ENCODE data around the gene FAM78B.

The FAM78B gene

DNA sequence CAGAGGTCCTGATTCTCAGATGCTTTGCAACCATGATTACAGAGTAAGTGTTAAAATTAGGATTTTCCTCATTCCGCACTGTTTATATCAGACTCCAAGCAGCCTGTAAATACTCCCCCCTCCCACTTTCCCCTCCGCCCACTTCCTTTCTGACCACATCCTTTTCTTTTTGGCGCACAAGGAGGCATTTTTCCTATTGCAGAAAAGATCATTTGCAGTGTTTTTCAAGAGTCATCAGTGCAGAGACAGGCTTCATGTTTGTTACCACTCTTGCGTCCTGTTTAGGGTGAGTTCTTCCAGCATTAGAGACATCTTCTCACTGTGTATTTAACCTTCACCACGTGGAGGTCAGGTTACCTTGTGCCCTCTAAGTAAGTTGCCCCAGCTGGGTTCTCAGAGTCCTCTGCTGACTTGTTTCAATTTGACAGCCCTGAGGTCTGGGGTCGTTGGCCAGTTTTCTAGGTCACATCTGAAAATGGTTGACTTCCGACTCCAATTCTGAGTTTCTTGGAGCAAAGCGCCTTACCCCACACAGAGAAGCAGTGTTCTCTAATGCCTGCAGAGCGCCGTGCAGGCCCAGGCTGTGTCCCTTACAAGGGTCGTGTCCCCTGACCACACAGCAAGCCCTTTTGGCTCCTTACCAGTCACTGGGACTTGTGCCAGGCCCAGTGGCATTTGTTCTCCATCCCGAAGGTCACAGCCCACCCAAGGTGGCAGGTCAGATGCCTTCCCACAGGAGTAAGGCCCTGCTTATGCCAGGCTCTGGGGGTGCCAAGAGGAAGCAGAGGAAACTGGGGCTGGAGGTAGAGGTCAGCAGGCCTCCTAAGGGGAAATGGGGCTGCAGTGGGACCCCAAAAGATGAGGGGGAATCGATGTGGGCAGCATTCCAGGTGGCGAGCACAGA is 85.6 kb downstream of the FAM78B start:
- Histone ChIP-seq H3K27ac (ENCODE audit: low read depth, low read length) (no peak overlapping the region), H3K27me3 (ENCODE audit: control insufficient read depth in 1 of 2, insufficient read depth in 2 of 2, low read length in 2 of 2) (no peaks in the 10 kb centered on the region), H3K9ac (ENCODE audit: low read depth in 1 of 2, low read length in 2 of 2) (no peak overlapping the region), H3K9me3 (ENCODE audit: control insufficient read depth in 1 of 2, low read length in 2 of 2) (no peaks in the 10 kb centered on the region), H3K4me1 (ENCODE audit: control insufficient read depth in 1 of 2, insufficient read depth in 2 of 2, low read length in 2 of 2) (peaks cover 0 to 5% of the 10 kb centered on the region in 2 donors), H3K4me3 (ENCODE audit: low read depth in 1 of 2, low read length in 2 of 2) (no peak overlapping the region), H3K36me3 (ENCODE audit: control insufficient read depth in 1 of 2, insufficient read depth in 2 of 2, low read length in 2 of 2) (no peaks in the 10 kb centered on the region)

DNA sequence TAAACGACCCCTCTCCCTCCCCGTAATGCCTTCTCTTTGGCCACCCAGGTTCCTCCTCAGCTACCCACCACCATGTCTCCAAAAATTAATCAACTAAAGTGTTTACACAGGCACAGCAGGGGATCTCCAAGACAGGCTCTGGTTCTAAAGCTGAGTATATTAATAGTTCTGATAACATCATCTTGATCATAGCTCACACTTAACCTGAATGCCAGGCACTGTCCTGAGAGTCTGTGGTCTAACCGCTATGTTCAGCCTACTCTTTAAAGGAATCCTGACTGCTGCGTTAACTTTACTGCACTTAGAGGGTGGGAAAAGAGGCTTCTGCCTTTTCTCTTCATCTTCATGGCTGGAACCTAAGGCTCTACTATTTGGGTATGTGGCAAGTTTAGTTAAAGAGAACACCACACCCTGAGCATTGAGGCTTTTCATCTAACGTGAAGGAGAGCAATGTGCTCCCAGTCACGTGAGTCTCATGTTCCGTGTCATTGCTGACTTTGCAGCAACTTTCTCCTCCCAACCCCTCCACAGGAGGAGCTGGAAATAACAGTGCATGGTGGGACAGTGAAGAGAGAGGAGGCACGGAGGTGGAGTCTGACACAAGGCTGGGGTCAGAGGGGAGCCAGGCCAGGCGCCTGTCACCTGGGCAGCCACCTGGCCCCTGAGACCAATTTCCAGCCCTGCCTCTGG is 86.4 kb downstream of the FAM78B start:
- no peak overlapping the region for H3K27ac ChIP-seq (ENCODE audit: low read depth, low read length)
- H3K4me3 ChIP-seq (ENCODE audit: low read depth in 1 of 2, low read length in 2 of 2) = no peak overlapping the region
- H3K36me3 ChIP-seq (ENCODE audit: control insufficient read depth in 1 of 2, insufficient read depth in 2 of 2, low read length in 2 of 2) = no peaks in the 10 kb centered on the region
- H3K4me1 ChIP-seq (ENCODE audit: control insufficient read depth in 1 of 2, insufficient read depth in 2 of 2, low read length in 2 of 2) = peaks cover 0 to 5% of the 10 kb centered on the region in 2 donors
- no peaks in the 10 kb centered on the region for H3K27me3 ChIP-seq (ENCODE audit: control insufficient read depth in 1 of 2, insufficient read depth in 2 of 2, low read length in 2 of 2)
- no peak overlapping the region for H3K9ac ChIP-seq (ENCODE audit: low read depth in 1 of 2, low read length in 2 of 2)
- H3K9me3 ChIP-seq (ENCODE audit: control insufficient read depth in 1 of 2, low read length in 2 of 2) = no peaks in the 10 kb centered on the region

DNA sequence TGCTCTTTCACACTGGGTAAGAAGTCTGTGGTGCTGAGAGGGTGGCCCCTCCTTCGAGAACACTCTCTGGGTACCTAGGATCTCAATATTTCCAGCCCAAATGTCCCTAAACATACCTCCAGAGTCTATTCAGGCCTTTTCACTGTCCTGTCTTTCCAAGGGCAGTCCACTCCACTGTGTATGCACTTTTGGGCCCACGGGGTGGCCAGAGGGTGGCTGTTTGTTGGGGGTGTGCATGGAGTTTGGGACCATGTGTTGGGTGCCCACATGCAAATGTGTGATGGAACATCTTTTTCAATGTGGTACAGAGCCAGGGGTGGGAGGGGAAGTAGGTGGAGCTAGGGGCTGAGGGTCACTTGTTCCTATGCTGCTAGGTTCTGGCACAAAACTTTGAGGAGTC is 87.5 kb downstream of the FAM78B start:
- Histone ChIP-seq H3K9ac (ENCODE audit: low read depth in 1 of 2, low read length in 2 of 2) (no peak overlapping the region), H3K27ac (ENCODE audit: low read depth, low read length) (no peak overlapping the region)

DNA sequence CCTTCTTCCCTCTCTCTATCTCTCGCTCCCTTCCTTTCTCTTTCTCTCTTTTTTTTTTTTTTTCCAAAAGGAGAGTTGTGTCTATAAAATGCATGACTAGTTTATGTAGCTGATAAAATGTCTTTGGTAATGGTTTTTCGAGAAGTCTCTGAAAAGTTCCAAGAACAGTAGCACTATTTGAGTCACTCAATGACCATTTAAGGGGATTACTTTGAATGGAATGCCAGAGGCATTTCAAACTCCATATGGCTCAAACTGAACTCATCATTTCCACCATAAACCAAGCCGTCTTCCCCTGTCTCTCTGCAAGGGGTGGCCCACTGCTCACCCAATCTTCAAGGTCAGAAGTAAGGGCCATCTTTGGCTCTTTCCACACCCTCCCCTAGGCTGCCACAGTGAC is 93.3 kb downstream of the FAM78B start:
- H3K27me3 ChIP-seq (ENCODE audit: control insufficient read depth in 1 of 2, insufficient read depth in 2 of 2, low read length in 2 of 2) = no peaks in the 10 kb centered on the region
- H3K4me1 ChIP-seq (ENCODE audit: control insufficient read depth in 1 of 2, insufficient read depth in 2 of 2, low read length in 2 of 2) = no peaks in the 10 kb centered on the region
- H3K9ac ChIP-seq (ENCODE audit: low read depth in 1 of 2, low read length in 2 of 2) = no peak overlapping the region
- no peak overlapping the region for H3K27ac ChIP-seq (ENCODE audit: low read depth, low read length)
- H3K4me3 ChIP-seq (ENCODE audit: low read depth in 1 of 2, low read length in 2 of 2) = no peak overlapping the region
- no peaks in the 10 kb centered on the region for H3K9me3 ChIP-seq (ENCODE audit: control insufficient read depth in 1 of 2, low read length in 2 of 2)
- H3K36me3 ChIP-seq (ENCODE audit: control insufficient read depth in 1 of 2, insufficient read depth in 2 of 2, low read length in 2 of 2) = no peaks in the 10 kb centered on the region

More for the DNA sequence above, 87.5 kb downstream of the FAM78B start:
- H3K9me3 ChIP-seq (ENCODE audit: control insufficient read depth in 1 of 2, low read length in 2 of 2) = no peaks in the 10 kb centered on the region
- no peak overlapping the region for H3K4me3 ChIP-seq (ENCODE audit: low read depth in 1 of 2, low read length in 2 of 2)
- no peaks in the 10 kb centered on the region for H3K36me3 ChIP-seq (ENCODE audit: control insufficient read depth in 1 of 2, insufficient read depth in 2 of 2, low read length in 2 of 2)
- no peaks in the 10 kb centered on the region for H3K27me3 ChIP-seq (ENCODE audit: control insufficient read depth in 1 of 2, insufficient read depth in 2 of 2, low read length in 2 of 2)
- H3K4me1 ChIP-seq (ENCODE audit: control insufficient read depth in 1 of 2, insufficient read depth in 2 of 2, low read length in 2 of 2) = peaks cover 0 to 5% of the 10 kb centered on the region in 2 donors

DNA sequence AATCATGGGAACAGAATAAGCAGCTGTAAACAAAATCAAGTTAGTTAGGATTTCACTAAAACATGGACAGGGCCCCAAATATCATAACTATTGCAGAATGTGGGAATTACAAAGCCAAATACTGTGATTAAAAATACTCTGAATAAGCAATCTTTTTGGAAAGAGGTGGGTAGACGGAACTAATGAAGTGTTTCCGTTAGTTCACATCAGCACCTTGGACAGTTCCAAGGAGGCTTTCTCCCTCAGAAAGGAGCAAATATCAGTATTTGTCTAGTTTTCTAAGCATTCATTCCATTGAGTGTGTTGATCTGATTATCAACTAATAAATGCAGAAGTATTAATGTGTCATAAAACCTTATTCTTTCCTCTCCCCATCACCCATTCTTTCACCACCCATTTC is 97.4 kb downstream of the FAM78B start:
- Histone ChIP-seq H3K4me1 (ENCODE audit: control insufficient read depth in 1 of 2, insufficient read depth in 2 of 2, low read length in 2 of 2) (no peaks in the 10 kb centered on the region), H3K4me3 (ENCODE audit: low read depth in 1 of 2, low read length in 2 of 2) (no peak overlapping the region), H3K9me3 (ENCODE audit: control insufficient read depth in 1 of 2, low read length in 2 of 2) (no peaks in the 10 kb centered on the region), H3K27ac (ENCODE audit: low read depth, low read length) (no peak overlapping the region), H3K9ac (ENCODE audit: low read depth in 1 of 2, low read length in 2 of 2) (no peak overlapping the region), H3K36me3 (ENCODE audit: control insufficient read depth in 1 of 2, insufficient read depth in 2 of 2, low read length in 2 of 2) (no peaks in the 10 kb centered on the region), H3K27me3 (ENCODE audit: control insufficient read depth in 1 of 2, insufficient read depth in 2 of 2, low read length in 2 of 2) (no peaks in the 10 kb centered on the region)

DNA sequence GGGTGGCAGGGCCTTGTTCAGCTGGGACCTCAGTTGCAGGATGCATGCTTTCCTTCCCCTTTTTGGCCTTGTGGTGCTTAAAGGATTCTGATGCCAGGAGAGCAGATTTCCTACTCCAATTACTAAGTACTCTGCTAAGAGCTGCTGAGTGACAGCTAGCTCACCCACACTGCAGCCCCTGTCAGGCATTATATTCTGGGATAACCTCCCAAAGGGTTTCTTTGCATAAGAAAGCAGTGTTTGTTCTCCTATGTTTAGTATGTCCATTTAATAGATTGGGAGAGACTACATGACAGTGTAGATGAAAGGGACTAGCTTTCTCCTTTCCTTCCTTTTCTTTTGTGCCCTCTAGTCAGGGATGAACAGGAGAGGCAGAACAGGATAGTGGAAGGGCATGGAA is 100.7 kb downstream of the FAM78B start:
- Histone ChIP-seq H3K27ac (ENCODE audit: low read depth, low read length) (no peak overlapping the region), H3K9me3 (ENCODE audit: control insufficient read depth in 1 of 2, low read length in 2 of 2) (no peaks in the 10 kb centered on the region), H3K27me3 (ENCODE audit: control insufficient read depth in 1 of 2, insufficient read depth in 2 of 2, low read length in 2 of 2) (no peaks in the 10 kb centered on the region), H3K4me1 (ENCODE audit: control insufficient read depth in 1 of 2, insufficient read depth in 2 of 2, low read length in 2 of 2) (no peaks in the 10 kb centered on the region), H3K9ac (ENCODE audit: low read depth in 1 of 2, low read length in 2 of 2) (no peak overlapping the region), H3K36me3 (ENCODE audit: control insufficient read depth in 1 of 2, insufficient read depth in 2 of 2, low read length in 2 of 2) (no peaks in the 10 kb centered on the region), H3K4me3 (ENCODE audit: low read depth in 1 of 2, low read length in 2 of 2) (no peak overlapping the region)

DNA sequence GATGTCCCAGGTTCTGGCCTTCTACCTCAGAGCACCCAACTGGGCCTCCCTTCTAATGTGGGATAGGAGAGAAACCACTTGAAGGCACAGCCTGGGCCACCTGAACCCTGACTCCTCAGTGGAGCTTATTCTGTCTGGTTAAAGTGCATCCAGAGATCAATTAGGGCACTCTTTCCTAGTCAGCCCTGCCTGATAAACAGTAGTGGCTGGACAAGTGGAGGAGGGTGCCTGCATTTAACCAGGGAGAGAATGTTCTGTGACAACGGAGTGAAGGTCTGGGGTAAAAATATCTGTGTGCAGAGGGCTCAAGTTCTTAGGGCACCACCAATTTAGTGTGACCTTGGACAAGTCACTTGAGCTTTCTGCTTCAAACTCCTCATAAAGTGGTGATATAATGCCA is 101.8 kb downstream of the FAM78B start:
- Histone ChIP-seq H3K9me3 (ENCODE audit: control insufficient read depth in 1 of 2, low read length in 2 of 2) (no peaks in the 10 kb centered on the region), H3K27ac (ENCODE audit: low read depth, low read length) (no peak overlapping the region), H3K4me1 (ENCODE audit: control insufficient read depth in 1 of 2, insufficient read depth in 2 of 2, low read length in 2 of 2) (no peaks in the 10 kb centered on the region), H3K36me3 (ENCODE audit: control insufficient read depth in 1 of 2, insufficient read depth in 2 of 2, low read length in 2 of 2) (no peaks in the 10 kb centered on the region), H3K9ac (ENCODE audit: low read depth in 1 of 2, low read length in 2 of 2) (no peak overlapping the region), H3K4me3 (ENCODE audit: low read depth in 1 of 2, low read length in 2 of 2) (no peak overlapping the region), H3K27me3 (ENCODE audit: control insufficient read depth in 1 of 2, insufficient read depth in 2 of 2, low read length in 2 of 2) (no peaks in the 10 kb centered on the region)

DNA sequence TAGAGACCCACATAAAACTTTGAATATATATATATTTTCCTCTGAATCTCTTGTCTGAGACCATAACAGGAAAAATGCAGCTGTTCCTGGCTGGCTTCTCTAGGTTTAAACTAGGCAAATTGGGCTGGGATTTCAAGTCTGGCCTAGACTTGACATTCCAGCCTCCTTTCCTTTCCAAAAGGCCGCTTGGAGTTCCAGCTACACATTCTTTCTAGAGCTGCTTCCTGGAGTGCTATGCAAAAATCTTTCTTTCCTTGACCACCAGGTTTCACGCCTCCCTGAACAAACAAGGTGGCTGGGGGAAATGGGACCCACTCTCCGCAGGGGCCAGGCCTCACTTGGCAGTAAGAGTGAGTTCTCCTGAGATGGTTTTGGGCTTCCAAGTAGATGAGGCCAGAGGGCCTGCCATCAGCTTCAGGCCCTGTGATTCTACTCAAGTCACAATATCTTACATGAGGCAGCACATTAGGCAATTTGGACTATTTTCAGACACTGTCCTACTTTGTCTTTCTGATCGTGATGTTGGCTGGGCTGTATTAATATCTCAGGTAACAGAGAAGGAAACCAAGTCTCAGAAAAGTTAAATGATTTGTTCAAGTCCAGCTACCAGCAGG is 102.4 kb downstream of the FAM78B start:
- no peaks in the 10 kb centered on the region for H3K9me3 ChIP-seq (ENCODE audit: control insufficient read depth in 1 of 2, low read length in 2 of 2)

DNA sequence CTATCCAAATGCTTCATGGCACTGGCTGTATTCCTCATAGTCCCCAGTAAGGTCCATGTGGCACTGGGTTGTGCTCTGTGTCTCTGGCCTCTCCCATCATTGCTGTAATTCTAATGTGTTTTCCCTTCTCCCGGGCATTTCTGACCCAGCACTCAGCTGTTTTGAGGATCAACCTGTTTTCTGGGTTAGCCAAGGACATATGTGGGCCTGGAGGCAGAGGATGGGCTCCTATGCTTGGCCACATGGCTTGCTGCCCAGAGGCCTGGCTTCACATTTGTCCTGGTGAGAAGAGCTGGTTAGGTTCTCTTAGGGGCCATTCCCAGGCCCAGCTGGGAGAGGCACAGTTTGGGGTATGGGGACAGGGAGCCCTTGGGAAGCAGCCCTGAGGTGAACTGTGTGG is 103.1 kb downstream of the FAM78B start:
- Histone ChIP-seq H3K36me3 (ENCODE audit: control insufficient read depth in 1 of 2, insufficient read depth in 2 of 2, low read length in 2 of 2) (no peaks in the 10 kb centered on the region), H3K4me1 (ENCODE audit: control insufficient read depth in 1 of 2, insufficient read depth in 2 of 2, low read length in 2 of 2) (no peaks in the 10 kb centered on the region), H3K27me3 (ENCODE audit: control insufficient read depth in 1 of 2, insufficient read depth in 2 of 2, low read length in 2 of 2) (no peaks in the 10 kb centered on the region), H3K27ac (ENCODE audit: low read depth, low read length) (no peak overlapping the region), H3K4me3 (ENCODE audit: low read depth in 1 of 2, low read length in 2 of 2) (no peak overlapping the region), H3K9ac (ENCODE audit: low read depth in 1 of 2, low read length in 2 of 2) (no peak overlapping the region), H3K9me3 (ENCODE audit: control insufficient read depth in 1 of 2, low read length in 2 of 2) (no peaks in the 10 kb centered on the region)

More for the DNA sequence above, 102.4 kb downstream of the FAM78B start:
- H3K4me1 ChIP-seq (ENCODE audit: control insufficient read depth in 1 of 2, insufficient read depth in 2 of 2, low read length in 2 of 2) = no peaks in the 10 kb centered on the region
- no peaks in the 10 kb centered on the region for H3K27me3 ChIP-seq (ENCODE audit: control insufficient read depth in 1 of 2, insufficient read depth in 2 of 2, low read length in 2 of 2)
- no peaks in the 10 kb centered on the region for H3K36me3 ChIP-seq (ENCODE audit: control insufficient read depth in 1 of 2, insufficient read depth in 2 of 2, low read length in 2 of 2)
- H3K4me3 ChIP-seq (ENCODE audit: low read depth in 1 of 2, low read length in 2 of 2) = no peak overlapping the region
- H3K9ac ChIP-seq (ENCODE audit: low read depth in 1 of 2, low read length in 2 of 2) = no peak overlapping the region
- no peak overlapping the region for H3K27ac ChIP-seq (ENCODE audit: low read depth, low read length)

DNA sequence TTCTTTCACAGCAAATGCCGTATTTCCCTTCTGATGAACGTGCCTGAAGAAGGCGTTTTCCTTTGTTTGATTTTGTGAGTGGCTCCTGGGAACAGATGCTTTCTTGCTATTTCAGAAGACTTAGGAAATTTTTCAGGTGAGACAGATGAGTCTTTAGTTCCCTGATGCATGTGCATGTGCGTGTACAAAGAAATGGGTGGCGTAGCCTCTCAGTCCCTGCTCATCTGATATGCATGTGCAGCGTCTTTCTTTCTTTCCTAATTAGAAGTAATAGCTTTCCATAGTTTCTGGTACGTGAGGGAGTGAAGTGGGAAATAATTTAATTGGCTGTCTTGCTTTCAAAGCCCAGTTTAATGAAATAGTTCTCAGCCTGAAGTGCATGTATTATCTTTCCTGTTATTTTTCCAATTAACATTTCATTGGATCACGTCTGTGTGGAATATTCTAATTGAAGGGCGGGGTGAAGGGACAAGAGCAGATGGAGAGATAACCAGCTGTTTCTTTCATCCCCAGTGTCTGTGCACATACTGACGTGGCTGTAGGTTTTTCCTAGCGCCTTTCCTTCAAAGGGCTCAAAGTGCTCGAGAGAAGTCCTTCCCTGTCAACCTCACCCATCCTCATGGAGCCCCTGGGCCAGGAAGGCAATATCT is 104.3 kb downstream of the FAM78B start:
- H3K9me3 ChIP-seq (ENCODE audit: control insufficient read depth in 1 of 2, low read length in 2 of 2) = no peaks in the 10 kb centered on the region
- H3K36me3 ChIP-seq (ENCODE audit: control insufficient read depth in 1 of 2, insufficient read depth in 2 of 2, low read length in 2 of 2) = no peaks in the 10 kb centered on the region
- H3K4me3 ChIP-seq (ENCODE audit: low read depth in 1 of 2, low read length in 2 of 2) = no peak overlapping the region
- H3K9ac ChIP-seq (ENCODE audit: low read depth in 1 of 2, low read length in 2 of 2) = no peak overlapping the region
- H3K27me3 ChIP-seq (ENCODE audit: control insufficient read depth in 1 of 2, insufficient read depth in 2 of 2, low read length in 2 of 2) = no peaks in the 10 kb centered on the region
- no peaks in the 10 kb centered on the region for H3K4me1 ChIP-seq (ENCODE audit: control insufficient read depth in 1 of 2, insufficient read depth in 2 of 2, low read length in 2 of 2)
- H3K27ac ChIP-seq (ENCODE audit: low read depth, low read length) = no peak overlapping the region

Data from duodenal mucosa (tissue), 2 donors.